Tibial artery (tissue), 4 donors: ENCODE measurements around the gene SEC14L5.

ENCODE experiments used
- DNase-seq, 2 donors: peaks; one replicate each; pipeline ENCODE4 v3.0.0-alpha.2; 2019
- H3K27ac ChIP-seq, 2 donors: fragments of 200-600 bp; sonication (generic) in 1 of 2; 1 replicate in 1 of 2; 2 replicates in 1 of 2; pipeline ENCODE4 v1.5.1; 2018 to 2019; ENCODE audit warnings: mild to moderate bottlenecking in 1 of 2
- H3K27me3 ChIP-seq, 2 donors: fragments of 200-600 bp; sonication (generic) in 1 of 2; one replicate each; pipeline versions ENCODE4 v1.5.1 to v1.6.0; 2016 to 2019
- H3K36me3 ChIP-seq, 3 donors: fragments of 200-600 bp; sonication (generic) in 2 of 3; one replicate each; pipeline ENCODE4 v1.5.1; 2016 to 2019; ENCODE audit warnings: mild to moderate bottlenecking in 2 of 3
- H3K4me1 ChIP-seq, 4 donors: fragments of 200-600 bp; sonication (generic) in 2 of 4; 1 replicate in 3 of 4; 2 replicates in 1 of 4; pipeline ENCODE4 v1.5.1; 2016 to 2019
- H3K4me3 ChIP-seq, 2 donors: fragments of 200-600 bp; sonication (generic) in 1 of 2; 1 replicate in 1 of 2; 2 replicates in 1 of 2; pipeline ENCODE4 v1.5.1; 2018 to 2019; ENCODE audit warnings: mild to moderate bottlenecking in 2 of 2
- H3K9me3 ChIP-seq, 3 donors: fragments of 200-600 bp; sonication (generic) in 1 of 3; one replicate each; pipeline ENCODE4 v1.5.1; 2016 to 2019
- intact Hi-C: fragments of 100-400 bp; cut with DNase I; formaldehyde crosslinking; loops from one replicate; pipeline ENCODE4 v1.15.0; 2023; ENCODE audit warnings: low total_unique reads
- TF ChIP-seq, protein P1 (sequence below), 2 experiments: fragments of 200-600 bp in 1 of 2; fragments of 450-650 bp in 1 of 2; IDR thresholded peaks; one replicate each; pipeline ENCODE4 v1.5.1; 2017 to 2019; ENCODE audit warnings: antibody characterized with exemption in 2 of 2, mild to moderate bottlenecking in 1 of 2, moderate library complexity in 1 of 2

The SEC14L5 gene

GRCh38 chr16:5065813-5066212 lies 107.7 kb downstream of the SEC14L5 start, which contains the start of gene C16orf89:
Gene C16orf89, minus strand, starts transcription at chr16:5065956. Its CDS starts 48 bp downstream, at chr16:5065908.
- no peaks in the 10 kb centered on the region for H3K9me3 ChIP-seq
- peaks cover 0 to 3% of the 10 kb centered on the region in 2 donors for H3K27me3 ChIP-seq
- intact Hi-C loops = no loop called here
- TF ChIP-seq, protein P1, sequence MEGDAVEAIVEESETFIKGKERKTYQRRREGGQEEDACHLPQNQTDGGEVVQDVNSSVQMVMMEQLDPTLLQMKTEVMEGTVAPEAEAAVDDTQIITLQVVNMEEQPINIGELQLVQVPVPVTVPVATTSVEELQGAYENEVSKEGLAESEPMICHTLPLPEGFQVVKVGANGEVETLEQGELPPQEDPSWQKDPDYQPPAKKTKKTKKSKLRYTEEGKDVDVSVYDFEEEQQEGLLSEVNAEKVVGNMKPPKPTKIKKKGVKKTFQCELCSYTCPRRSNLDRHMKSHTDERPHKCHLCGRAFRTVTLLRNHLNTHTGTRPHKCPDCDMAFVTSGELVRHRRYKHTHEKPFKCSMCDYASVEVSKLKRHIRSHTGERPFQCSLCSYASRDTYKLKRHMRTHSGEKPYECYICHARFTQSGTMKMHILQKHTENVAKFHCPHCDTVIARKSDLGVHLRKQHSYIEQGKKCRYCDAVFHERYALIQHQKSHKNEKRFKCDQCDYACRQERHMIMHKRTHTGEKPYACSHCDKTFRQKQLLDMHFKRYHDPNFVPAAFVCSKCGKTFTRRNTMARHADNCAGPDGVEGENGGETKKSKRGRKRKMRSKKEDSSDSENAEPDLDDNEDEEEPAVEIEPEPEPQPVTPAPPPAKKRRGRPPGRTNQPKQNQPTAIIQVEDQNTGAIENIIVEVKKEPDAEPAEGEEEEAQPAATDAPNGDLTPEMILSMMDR (IDR thresholded peaks at IDR 0.05) = no peak
- H3K4me3 ChIP-seq = no peak within 1 kb of the TSS
- H3K4me1 ChIP-seq = no peaks in the 10 kb centered on the region
- no peak within 1 kb of the TSS for H3K27ac ChIP-seq
- no peak for DNase-seq
- no peaks in the 10 kb centered on the region for H3K36me3 ChIP-seq

DNA sequence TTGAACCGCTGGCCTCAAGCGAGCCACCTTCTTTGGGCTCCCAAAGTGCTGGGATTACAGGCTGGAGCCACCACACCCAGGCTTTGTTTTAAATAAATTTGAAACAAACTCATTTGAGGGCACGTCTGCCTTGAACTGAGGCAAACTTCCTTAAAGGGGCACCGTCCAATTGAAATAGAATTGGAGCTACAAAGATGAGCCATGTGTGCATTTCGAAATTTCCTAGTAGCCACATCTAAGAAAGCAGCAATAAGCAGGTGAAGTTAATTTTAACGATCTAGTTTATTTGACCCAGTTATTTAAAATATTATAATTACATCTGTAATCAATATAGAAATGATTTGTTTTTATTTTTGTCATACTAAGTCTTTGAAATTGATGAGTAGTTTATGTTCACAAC lies 108.4 kb downstream of the SEC14L5 start:
- TF ChIP-seq, protein P1 (IDR thresholded peaks at IDR 0.05) = no peak
- Histone ChIP-seq H3K27me3 (peaks cover 0 to 3% of the 10 kb centered on the region in 2 donors), H3K9me3 (no peaks in the 10 kb centered on the region), H3K4me3 (no peak overlapping the region), H3K36me3 (no peaks in the 10 kb centered on the region), H3K27ac (no peak overlapping the region), H3K4me1 (peaks cover 0 to 6% (median 2%) of the 10 kb centered on the region in 4 donors)
- intact Hi-C loops = no loop called here
- no peak for DNase-seq
